OCI-LY3 (cell line): Measurements from ENCODE around the gene FYTTD1.

ENCODE experiments used
- H2AFZ ChIP-seq: fragments of 200-600, 300-600 bp; shearing (Covaris generic); 2 replicates; pipeline ENCODE4 v1.6.0; 2014; ENCODE audit warnings: antibody characterized with exemption, low read depth, low read length
- H3K27ac ChIP-seq: fragments of 200-600, 300-600 bp; sonication (generic); 2 replicates; pipeline ENCODE4 v1.5.1; 2014; ENCODE audit warnings: mild to moderate bottlenecking, low read length, moderate library complexity, mixed read lengths
- H3K27me3 ChIP-seq: fragments of 200-600, 300-600 bp; sonication (generic); 2 replicates; pipeline ENCODE4 v1.6.1; 2014; ENCODE audit warnings: low read depth, low read length, mixed read lengths
- H3K36me3 ChIP-seq: fragments of 200-600, 300-600 bp; sonication (generic); replicated peaks from 2 replicates; pipeline ENCODE3; 2014; ENCODE audit warnings: low read depth, low read length, mixed read lengths
- H3K4me1 ChIP-seq: fragments of 300-600, 200-600 bp; sonication (generic); 2 replicates; pipeline ENCODE4 v1.6.1; 2014; ENCODE audit warnings: low read length, mixed read lengths
- H3K4me2 ChIP-seq: fragments of 200-600, 300-600 bp; sonication (generic); 2 replicates; pipeline ENCODE4 v1.6.1; 2014; ENCODE audit warnings: low read length, mixed read lengths
- H3K4me3 ChIP-seq: fragments of 300-600, 200-600 bp; sonication (generic); 2 replicates; pipeline ENCODE4 v1.5.1; 2014; ENCODE audit warnings: antibody characterized with exemption, mild to moderate bottlenecking, low read length, moderate library complexity
- H3K79me2 ChIP-seq: fragments of 300-600, 200-600 bp; shearing (Covaris generic); 2 replicates; pipeline ENCODE4 v1.6.1; 2014; ENCODE audit warnings: mild to moderate bottlenecking, low read length, mixed read lengths
- H3K9ac ChIP-seq: fragments of 300-600, 200-600 bp; shearing (Covaris generic); 2 replicates; pipeline ENCODE4 v1.6.0; 2014; ENCODE audit warnings: mild to moderate bottlenecking, low read length, moderate library complexity
- H3K9me3 ChIP-seq: fragments of 200-600, 300-600 bp; shearing (Covaris generic); 2 replicates; pipeline ENCODE4 v1.6.1; 2014; ENCODE audit warnings: low read length, mixed read lengths; ENCODE audit not compliant: insufficient read depth
- H4K20me1 ChIP-seq: fragments of 200-600, 300-600 bp; sonication (generic); 2 replicates; pipeline ENCODE4 v1.6.1; 2016; ENCODE audit warnings: low read length, mixed read lengths; ENCODE audit not compliant: insufficient read depth
- CTCF ChIP-seq: fragments of 200-600, 300-600 bp; sonication (generic); IDR thresholded peaks from 2 replicates; pipeline ENCODE4 v1.5.1; 2014; ENCODE audit warnings: antibody characterized with exemption, low read length, low read depth
- EZH2phosphoT487 ChIP-seq: fragments of 200-600 bp; shearing (Covaris generic); IDR thresholded peaks from 2 replicates; pipeline ENCODE4 v1.6.1; 2018; ENCODE audit warnings: antibody characterized with exemption, mixed run types, low read depth

FYTTD1 gene

DNA sequence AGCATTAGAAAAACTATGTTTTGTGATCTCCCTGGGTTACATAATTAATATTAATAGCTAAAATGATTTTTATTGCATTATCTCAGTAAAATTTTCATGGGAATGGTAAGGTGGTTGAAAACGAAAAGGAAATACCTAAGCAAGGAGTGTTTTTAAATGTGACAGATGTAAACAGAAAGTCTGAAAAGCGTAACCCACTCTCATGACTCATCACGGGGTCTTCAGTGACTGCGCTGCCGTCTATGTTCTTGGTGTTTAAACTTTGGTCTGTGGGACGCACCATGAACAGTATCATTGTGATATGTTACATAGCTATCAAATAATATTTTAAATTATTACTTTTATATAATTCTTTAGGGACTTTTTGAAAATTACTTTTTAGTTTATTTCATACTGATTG lies 61.2 kb downstream of the FYTTD1 start:
- TF ChIP-seq CTCF (no peak), EZH2phosphoT487 (no peak)
- Histone ChIP-seq H3K79me2 (peaks cover 73% of the 10 kb centered on the region), H4K20me1 (peaks cover 41% of the 10 kb centered on the region)

DNA sequence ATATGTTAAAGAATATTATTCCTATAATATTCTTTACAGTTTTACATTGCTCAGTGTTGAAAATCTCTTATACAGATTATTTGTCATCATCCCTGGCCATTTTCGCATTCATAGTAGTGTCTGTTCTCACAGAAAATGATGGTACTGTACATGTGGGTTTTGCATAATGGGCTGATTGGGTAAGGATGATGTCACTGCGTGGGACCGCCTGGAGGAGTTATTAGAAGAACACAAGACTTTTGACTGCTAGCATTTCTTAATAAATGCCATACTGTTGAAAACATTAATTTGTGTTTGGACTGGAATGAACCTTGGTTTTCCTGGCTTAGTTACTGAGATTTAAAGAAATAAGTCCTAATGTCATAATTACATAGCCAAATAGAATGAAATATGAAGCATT lies 61.7 kb downstream of the FYTTD1 start:
- Histone ChIP-seq H3K9ac (no peak overlapping the region), H3K27ac (no peak overlapping the region), H3K9me3 (no peaks in the 10 kb centered on the region), H3K79me2 (peaks cover 70% of the 10 kb centered on the region), H2AFZ (no peak overlapping the region), H3K4me2 (no peak overlapping the region), H3K27me3 (no peaks in the 10 kb centered on the region), H3K4me1 (no peaks in the 10 kb centered on the region), H4K20me1 (peaks cover 41% of the 10 kb centered on the region), H3K36me3 (no peaks in the 10 kb centered on the region), H3K4me3 (no peak overlapping the region)
- TF ChIP-seq CTCF (no peak), EZH2phosphoT487 (no peak)

More for the DNA sequence above, 61.2 kb downstream of the FYTTD1 start:
- Histone ChIP-seq H3K9me3 (no peaks in the 10 kb centered on the region), H3K4me2 (no peak overlapping the region), H3K4me1 (no peaks in the 10 kb centered on the region), H2AFZ (no peak overlapping the region), H3K27ac (no peak overlapping the region), H3K27me3 (no peaks in the 10 kb centered on the region), H3K9ac (no peak overlapping the region), H3K36me3 (no peaks in the 10 kb centered on the region), H3K4me3 (no peak overlapping the region)

GRCh38 chr3:197814372-197814771 lies 64.7 kb downstream of the FYTTD1 start:
- Histone ChIP-seq H3K36me3 (no peaks in the 10 kb centered on the region), H4K20me1 (peaks cover 23% of the 10 kb centered on the region), H3K9me3 (no peaks in the 10 kb centered on the region), H3K4me1 (no peaks in the 10 kb centered on the region), H3K4me2 (no peak overlapping the region), H3K9ac (no peak overlapping the region), H3K27ac (no peak overlapping the region), H3K4me3 (no peak overlapping the region), H3K27me3 (no peaks in the 10 kb centered on the region), H2AFZ (no peak overlapping the region), H3K79me2 (peaks cover 48% of the 10 kb centered on the region)
- TF ChIP-seq CTCF: no peak
- TF ChIP-seq EZH2phosphoT487: no peak

GRCh38 chr3:197820550-197821335 lies 71.1 kb downstream of the FYTTD1 start:
- no peaks in the 10 kb centered on the region for H3K4me1 ChIP-seq
- H3K4me2 ChIP-seq: no peak overlapping the region
- no peaks in the 10 kb centered on the region for H4K20me1 ChIP-seq
- H3K4me3 ChIP-seq: no peak overlapping the region
- TF ChIP-seq CTCF (no peak), EZH2phosphoT487 (no peak)
- no peak overlapping the region for H2AFZ ChIP-seq
- no peaks in the 10 kb centered on the region for H3K9me3 ChIP-seq
- peaks cover 4% of the 10 kb centered on the region; the same call in 1 of the 2 replicates for H3K79me2 ChIP-seq
- H3K9ac ChIP-seq: no peak overlapping the region
- H3K27ac ChIP-seq: no peak overlapping the region
- peaks cover 14% of the 10 kb centered on the region for H3K36me3 ChIP-seq
- H3K27me3 ChIP-seq: no peaks in the 10 kb centered on the region
